ENCODE measurements around the gene ATP6V1C2. TPM values are rescaled to one million over a fixed set of nuclear protein-coding genes. Genes with fewer than 3 reads are reported as not detected.

ATP6V1C2 gene
- total RNA-seq, 1 donor from 2014 or later: 56.8 TPM

Small RNAs within 50 kb of the gene (small RNA-seq; reads per million reads assigned to genes)
- not detected for gene RNU7-138P (ENCODE audit: low replicate concordance)
- not detected for gene RNU7-176P (ENCODE audit: low replicate concordance)

Other genes with a start within 250 kb of the ATP6V1C2 start
- 28.7 TPM for gene NOL10, start 31.7 kb upstream of the ATP6V1C2 start, total RNA-seq
- gene PDIA6, start 91.2 kb downstream of the ATP6V1C2 start, total RNA-seq: 125 TPM
- gene KCNF1, start 190.3 kb downstream of the ATP6V1C2 start, total RNA-seq: 0.10 TPM

All from skin of body (tissue), 2 donors.